SU-DHL-6 (cell line): ENCODE measurements around the gene CST9L.

ENCODE experiments used
- H2AFZ ChIP-seq: fragments of 200-600 bp; sonication (generic); 2 replicates; pipeline ENCODE4 v1.6.1; 2014; ENCODE audit warnings: low read depth, mild to moderate bottlenecking, moderate library complexity, mixed read lengths, antibody characterized with exemption, low read length; ENCODE audit not compliant: severe bottlenecking
- H3F3A ChIP-seq: fragments of 200-600 bp; shearing (Covaris generic); 2 replicates; pipeline ENCODE4 v1.6.0; 2016; ENCODE audit warnings: antibody characterized with exemption, mild to moderate bottlenecking; ENCODE audit not compliant: insufficient read depth
- H3K27ac ChIP-seq: fragments of 200-600 bp; sonication (generic); 2 replicates; pipeline ENCODE4 v1.5.1; 2016; ENCODE audit warnings: low read depth, mild to moderate bottlenecking, low read length, moderate library complexity, mixed read lengths
- H3K27me3 ChIP-seq: fragments of 200-600 bp; sonication (generic), shearing (Covaris generic); 2 replicates; pipeline ENCODE4 v1.6.0; 2014; ENCODE audit warnings: mild to moderate bottlenecking, low read length
- H3K36me3 ChIP-seq: fragments of 200-600 bp; sonication (generic); 2 replicates; pipeline ENCODE4 v1.6.1; 2014; ENCODE audit warnings: mild to moderate bottlenecking, low read length, mixed read lengths
- H3K4me2 ChIP-seq: fragments of 300-600, 200-600 bp; shearing (Covaris generic), sonication (generic); 2 replicates; pipeline ENCODE4 v1.6.0; 2014; ENCODE audit warnings: low read length, low read depth, mild to moderate bottlenecking; ENCODE audit not compliant: poor library complexity, severe bottlenecking
- H3K4me3 ChIP-seq: fragments of 200-600 bp; sonication (generic); 2 replicates; pipeline ENCODE4 v1.5.1; 2014; ENCODE audit warnings: antibody characterized with exemption, low read length, mild to moderate bottlenecking, mixed read lengths; ENCODE audit not compliant: insufficient read depth, poor library complexity, severe bottlenecking
- H3K79me2 ChIP-seq: fragments of 200-600 bp; sonication (generic); 2 replicates; pipeline ENCODE4 v1.6.1; 2014; ENCODE audit warnings: mild to moderate bottlenecking, low read length, moderate library complexity; ENCODE audit not compliant: insufficient read depth
- H3K9ac ChIP-seq: fragments of 200-600 bp; sonication (generic); 2 replicates; pipeline ENCODE4 v1.7.0; 2014; ENCODE audit warnings: mild to moderate bottlenecking, low read length
- H3K9me2 ChIP-seq: fragments of 200-600 bp; sonication (generic); replicated peaks from 2 replicates; pipeline ENCODE4 v1.6.1; 2014; ENCODE audit warnings: low read length; ENCODE audit not compliant: insufficient read depth
- H3K9me3 ChIP-seq: fragments of 200-600 bp; sonication (generic); 2 replicates; pipeline ENCODE4 v1.6.1; 2014; ENCODE audit warnings: low read length, mixed read lengths; ENCODE audit not compliant: insufficient read depth
- H4K20me1 ChIP-seq: fragments of 200-600 bp; sonication (generic); 2 replicates; pipeline ENCODE4 v1.6.1; 2014; ENCODE audit warnings: low read depth, mild to moderate bottlenecking, antibody characterized with exemption, low read length, moderate library complexity, mixed read lengths
- CTCF ChIP-seq: fragments of 200-600 bp; sonication (generic); IDR thresholded peaks from one replicate; pipeline ENCODE4 v1.5.1; 2017; ENCODE audit warnings: antibody characterized with exemption, mild to moderate bottlenecking, low read length, moderate library complexity; ENCODE audit not compliant: insufficient read depth, poor library complexity, severe bottlenecking
- EZH2phosphoT487 ChIP-seq: fragments of 200-600 bp; sonication (generic), shearing (Covaris generic); conservative IDR thresholded peaks from 2 replicates; pipeline ENCODE4 v1.6.1; 2018; ENCODE audit warnings: mild to moderate bottlenecking, antibody characterized with exemption, low read length, moderate library complexity, mixed read lengths

The CST9L gene

GRCh38 chr20:23541776-23542175 lies 26.5 kb downstream of the CST9L start:
- H3K9ac ChIP-seq = no peak overlapping the region
- TF ChIP-seq CTCF = no peak
- no peaks in the 10 kb centered on the region for H3K9me2 ChIP-seq
- no peaks in the 10 kb centered on the region for H3K36me3 ChIP-seq
- H3K4me2 ChIP-seq = no peak overlapping the region
- H3K9me3 ChIP-seq = no peaks in the 10 kb centered on the region
- H4K20me1 ChIP-seq = no peaks in the 10 kb centered on the region
- no peak overlapping the region for H3K4me3 ChIP-seq
- H3K27me3 ChIP-seq = no peaks in the 10 kb centered on the region; the same call in 1 of the 2 replicates
- no peak overlapping the region for H2AFZ ChIP-seq
- no peak overlapping the region for H3K27ac ChIP-seq
- H3K79me2 ChIP-seq = no peaks in the 10 kb centered on the region
- H3F3A ChIP-seq = no peaks in the 10 kb centered on the region

GRCh38 chr20:23541330-23541729 lies 27.0 kb downstream of the CST9L start:
- Histone ChIP-seq H4K20me1 (no peaks in the 10 kb centered on the region), H3K79me2 (no peaks in the 10 kb centered on the region), H3K9me3 (no peaks in the 10 kb centered on the region), H3F3A (no peaks in the 10 kb centered on the region), H3K9ac (no peak overlapping the region), H3K4me2 (no peak overlapping the region), H3K27ac (no peak overlapping the region), H3K36me3 (no peaks in the 10 kb centered on the region), H2AFZ (no peak overlapping the region), H3K9me2 (no peaks in the 10 kb centered on the region), H3K27me3 (no peaks in the 10 kb centered on the region; the same call in 1 of the 2 replicates), H3K4me3 (no peak overlapping the region)
- TF ChIP-seq EZH2phosphoT487 (no peak), CTCF (no peak)

- Histone ChIP-seq H3K27ac (no peak overlapping the region), H3K4me2 (no peak overlapping the region), H4K20me1 (no peaks in the 10 kb centered on the region), H3K9ac (no peak overlapping the region), H3K27me3 (no peaks in the 10 kb centered on the region; the same call in 1 of the 2 replicates), H3K9me3 (no peaks in the 10 kb centered on the region), H3F3A (no peaks in the 10 kb centered on the region), H3K36me3 (no peaks in the 10 kb centered on the region), H3K9me2 (no peaks in the 10 kb centered on the region), H3K79me2 (no peaks in the 10 kb centered on the region), H3K4me3 (no peak overlapping the region), H2AFZ (no peak overlapping the region)
- TF ChIP-seq EZH2phosphoT487 (no peak), CTCF (no peak)
Measured at GRCh38 chr20:23540624-23541023, 27.7 kb downstream of the CST9L start.

GRCh38 chr20:23537030-23537429 lies 31.3 kb downstream of the CST9L start:
- no peaks in the 10 kb centered on the region for H3K36me3 ChIP-seq
- no peak overlapping the region for H3K4me2 ChIP-seq
- no peak overlapping the region for H3K9ac ChIP-seq
- H3K9me2 ChIP-seq = no peaks in the 10 kb centered on the region
- H3K27ac ChIP-seq = no peak overlapping the region
- H3K27me3 ChIP-seq = no peaks in the 10 kb centered on the region
- H3F3A ChIP-seq = no peaks in the 10 kb centered on the region
- no peak for TF ChIP-seq EZH2phosphoT487
- TF ChIP-seq CTCF = no peak
- no peaks in the 10 kb centered on the region for H3K79me2 ChIP-seq
- H3K9me3 ChIP-seq = no peaks in the 10 kb centered on the region
- H3K4me3 ChIP-seq = no peak overlapping the region
- no peaks in the 10 kb centered on the region for H4K20me1 ChIP-seq
- no peak overlapping the region for H2AFZ ChIP-seq
